Regular cardiac myocyte (primary cell): ENCODE measurements around the gene TDRD12. TPM values are rescaled to one million over a fixed set of nuclear protein-coding genes. Genes with fewer than 3 reads are reported as not detected.

ENCODE experiments used
- total RNA-seq: library from RNA; depleted of rRNA; stranded (reverse); fragments of >200 nt; gene quantifications from 2 replicates; pipeline ENCODE4 v1.2.3, GENCODE V29; 2014

Gene TDRD12
- total RNA-seq: under 0.01 and 0.28 TPM in 2 replicates

GRCh38 chr19:32719611-32720059 lies at the start of gene TDRD12:
Gene TDRD12, plus strand, starts transcription at chr19:32719767. Its CDS starts 306 bp downstream, at chr19:32720073.

GRCh38 chr19:32674931-32675719 lies 44.4 kb upstream of the TDRD12 start, which contains the start of gene ANKRD27:
Gene ANKRD27, minus strand, starts transcription at chr19:32675180. Its CDS starts 16,165 bp downstream, at chr19:32659015.

GRCh38 chr19:32675720-32676185 lies 43.8 kb upstream of the TDRD12 start, which contains the start of gene RGS9BP:
Gene RGS9BP, plus strand, starts transcription at chr19:32675848. Its CDS starts 416 bp downstream, at chr19:32676264.

GRCh38 chr19:32691291-32691951 lies 28.1 kb upstream of the TDRD12 start, which contains the start of gene NUDT19:
Gene NUDT19, plus strand, starts transcription at chr19:32691821. Its CDS starts 140 bp downstream, at chr19:32691961.

GRCh38 chr19:32869369-32869965 lies 149.9 kb downstream of the TDRD12 start, which contains the start of gene SLC7A9:
Gene SLC7A9, minus strand, starts transcription at chr19:32869767. Its CDS starts 1,233 bp downstream, at chr19:32868534.

Other genes with a start within 250 kb of the TDRD12 start
- gene PDCD5, start 138.6 kb upstream of the TDRD12 start, total RNA-seq: 103 and 204 TPM in 2 replicates
- gene ANKRD27, start 44.6 kb upstream of the TDRD12 start, total RNA-seq: 41.2 and 42.6 TPM in 2 replicates
- gene RGS9BP, start 43.9 kb upstream of the TDRD12 start, total RNA-seq: 0.38 and 0.56 TPM in 2 replicates
- 7.0 and 8.6 TPM in 2 replicates for gene NUDT19, start 27.9 kb upstream of the TDRD12 start, total RNA-seq
- under 0.01 and 0.19 TPM in 2 replicates for gene SLC7A9, start 150.0 kb downstream of the TDRD12 start, total RNA-seq